Panc1 (cell line): ENCODE measurements around the gene FYN. TPM values are rescaled to one million over a fixed set of nuclear protein-coding genes. Genes with fewer than 3 reads are reported as not detected.

Experiments used
- ATAC-seq: fragments of 200-7000 bp; cut with Tn5 transposase; 2 replicates; pipeline ENCODE4 v1.9.1; 2020; ENCODE audit warnings: mild to moderate bottlenecking, moderate library complexity
- BruUV-seq: library from RNA; stranded (reverse); fragments of 400-500 nt; replicated peaks from 2 replicates; lab custom pipeline; 2021; lab: Mats Ljungman, UMichigan
- CTCF ChIA-PET: fragments of 300-600 bp; sonication (Branson Sonifier 250); formaldehyde crosslinking; loops from one replicate; lab custom pipeline; 2022; ENCODE audit warnings: antibody characterized with exemption; lab: Charles Lee
- POLR2A ChIA-PET: fragments of 300-600 bp; sonication (Branson Sonifier 250); formaldehyde crosslinking; loops from one replicate; lab custom pipeline; 2022; ENCODE audit warnings: antibody characterized with exemption; lab: Charles Lee
- DNase-seq: peaks from one replicate; pipeline ENCODE4 v3.0.0-alpha.2; 2010; ENCODE audit warnings: low read depth, low spot score
- H3K27ac ChIP-seq: 2 replicates; pipeline ENCODE4 v1.5.1; 2011; ENCODE audit warnings: mild to moderate bottlenecking, low read length, inconsistent platforms
- H3K27me3 ChIP-seq: fragments of 200-500 bp; sonication (Bioruptor generic); 2 replicates; pipeline ENCODE4 v1.6.0; 2014; ENCODE audit warnings: low read length, inconsistent platforms; ENCODE audit not compliant: control insufficient read depth, insufficient read depth
- H3K36me3 ChIP-seq: fragments of 200-500 bp; sonication (Bioruptor generic); 2 replicates; pipeline ENCODE4 v1.5.1; 2014; ENCODE audit warnings: inconsistent platforms, mild to moderate bottlenecking, low read length, moderate library complexity; ENCODE audit not compliant: control insufficient read depth, insufficient read depth
- H3K4me1 ChIP-seq: 2 replicates; pipeline ENCODE4 v1.5.1; 2011; ENCODE audit warnings: inconsistent platforms, mild to moderate bottlenecking, low read length, moderate library complexity; ENCODE audit not compliant: control insufficient read depth, insufficient read depth
- H3K4me3 ChIP-seq, 2 experiments: 2 replicates each; pipeline ENCODE4 v1.5.1; 2011 to 2012; ENCODE audit warnings: low read depth in 2 of 2, low read length in 2 of 2, mild to moderate bottlenecking in 2 of 2, inconsistent platforms in 1 of 2, moderate library complexity in 1 of 2
- H3K9me3 ChIP-seq: fragments of 200-500 bp; sonication (Bioruptor generic); 2 replicates; pipeline ENCODE4 v1.5.1; 2014; ENCODE audit warnings: low read depth, mild to moderate bottlenecking, inconsistent platforms, low read length, moderate library complexity; ENCODE audit not compliant: control insufficient read depth, insufficient read depth
- CTCF ChIP-seq: fragments of 450-650 bp; IDR thresholded peaks from 2 replicates; pipeline ENCODE4 v1.5.1; 2017; ENCODE audit warnings: mild to moderate bottlenecking
- POLR2AphosphoS5 ChIP-seq: IDR thresholded peaks from 2 replicates; pipeline ENCODE4 v1.6.1; 2012; ENCODE audit warnings: mild to moderate bottlenecking, low read depth, low read length, moderate library complexity
- REST ChIP-seq, 2 experiments: IDR thresholded peaks; 2 replicates each; pipeline ENCODE4 v1.6.1; 2011 to 2012; ENCODE audit warnings: low read depth in 2 of 2, control low read depth in 1 of 2, low read length in 1 of 2, mild to moderate bottlenecking in 1 of 2, moderate library complexity in 1 of 2; ENCODE audit not compliant: insufficient read depth in 1 of 2
- SIN3A ChIP-seq: IDR thresholded peaks from 2 replicates; pipeline ENCODE4 v1.6.1; 2012; ENCODE audit warnings: low read depth, mild to moderate bottlenecking, low read length, moderate library complexity, borderline replicate concordance; ENCODE audit not compliant: insufficient read depth
- TCF7L2 ChIP-seq: IDR thresholded peaks from 2 replicates; pipeline ENCODE4 v1.6.1; 2011; ENCODE audit warnings: mild to moderate bottlenecking, low read depth, low read length, inconsistent platforms
- in situ Hi-C: cut with HindIII; loops from 2 replicates; pipeline ENCODE4 v1.10.0; 2016; ENCODE audit warnings: low sequenced_read_pairs, low pct_unique_long_range_greater_than_20kb
- intact Hi-C: fragments of 100-400 bp; cut with micrococcal nuclease; formaldehyde crosslinking; loops from one replicate; pipeline ENCODE4 v1.10.0; 2022; ENCODE audit not compliant: unreplicated experiment
- total RNA-seq: library from RNA; stranded (reverse); gene quantifications from one replicate; pipeline ENCODE4 v1.2.1, GENCODE V29; 2021; ENCODE audit not compliant: unreplicated experiment

Gene FYN
- total RNA-seq, 1 experiment from 2014 or later: 4.2 TPM

- H3K27ac ChIP-seq: no peak overlapping the region
These were observed 119.7 kb downstream of the FYN start for GRCh38 chr6:111753573-111753972.

GRCh38 chr6:111752476-111752875 lies 120.8 kb downstream of the FYN start:
- intact Hi-C loops: no loop called here
- in situ Hi-C loops: no loop called here
- Histone ChIP-seq H3K27ac (no peak overlapping the region), H3K9me3 (no peaks in the 10 kb centered on the region), H3K36me3 (no peaks in the 10 kb centered on the region), H3K4me3 (no peak overlapping the region), H3K27me3 (peaks cover 31% of the 10 kb centered on the region; the same call in 1 of the 2 replicates), H3K4me1 (no peaks in the 10 kb centered on the region)
- no peak for ATAC-seq
- ChIA-PET CTCF (interaction anchor here (0.6 kb wide), 1 partner anchor 165 kb away, joined by 6 read pairs; no protein-coding TSS in a partner anchor), POLR2A (interaction anchor here (0.7 kb wide), 1 partner anchor 9 kb away, joined by 6 read pairs; no protein-coding TSS in a partner anchor)
- TF ChIP-seq SIN3A (no peak), REST (IDR thresholded peaks at IDR 0.05; ENCODE audit: insufficient read depth in 1 of 2, low read depth in 2 of 2, low read length in 1 of 2) (no peak), TCF7L2 (no peak), POLR2AphosphoS5 (no peak), CTCF (no peak)
- DNase-seq: no peak
- BruUV-seq: no TSS peak

More at GRCh38 chr6:111753573-111753972, 119.7 kb downstream of the FYN start:
- H3K36me3 ChIP-seq: no peaks in the 10 kb centered on the region
- ATAC-seq (no peak), DNase-seq (no peak)
- no peak overlapping the region for H3K4me3 ChIP-seq
- in situ Hi-C loops (no loop called here), intact Hi-C loops (no loop called here)
- no TSS peak for BruUV-seq
- no peaks in the 10 kb centered on the region for H3K9me3 ChIP-seq
- ChIA-PET POLR2A (interaction anchor here (0.6 kb wide), 1 partner anchor 364 kb away, joined by 3 read pairs; no protein-coding TSS in a partner anchor), CTCF (no interaction called here)
- peaks cover 26% of the 10 kb centered on the region; the same call in 1 of the 2 replicates for H3K27me3 ChIP-seq
- H3K4me1 ChIP-seq: no peaks in the 10 kb centered on the region
- TF ChIP-seq SIN3A (no peak), REST (IDR thresholded peaks at IDR 0.05; ENCODE audit: insufficient read depth in 1 of 2, low read depth in 2 of 2, low read length in 1 of 2) (no peak), CTCF (no peak), POLR2AphosphoS5 (no peak), TCF7L2 (no peak)
